Ishikawa (cell line): ENCODE data around the gene MEF2B.

ENCODE experiments used
- CEBPB ChIP-seq: IDR thresholded peaks from 2 replicates; pipeline ENCODE4 v1.6.1; 2012
- EP300 ChIP-seq: IDR thresholded peaks from 2 replicates; pipeline ENCODE4 v1.6.1; 2012; ENCODE audit warnings: borderline replicate concordance
- NFIC ChIP-seq: IDR thresholded peaks from 2 replicates; pipeline ENCODE4 v1.6.1; 2012
- TAF1 ChIP-seq: IDR thresholded peaks from 2 replicates; pipeline ENCODE4 v1.6.1; 2012; ENCODE audit warnings: low read depth, mild to moderate bottlenecking
- TEAD4 ChIP-seq: IDR thresholded peaks from 2 replicates; pipeline ENCODE4 v1.6.1; 2012
- USF1 ChIP-seq: IDR thresholded peaks from 2 replicates; pipeline ENCODE4 v1.6.1; 2012

- TF ChIP-seq NFIC (no peak), TAF1 (no peak), CEBPB (no peak), EP300 (no peak), USF1 (no peak), TEAD4 (no peak)
Measured at GRCh38 chr19:19191768-19192077, 21.7 kb upstream of the MEF2B start.
